Naive thymus-derived CD4-positive, alpha-beta T cell (primary cell): Measurements from ENCODE around the gene SHC1. TPM values are rescaled to one million over a fixed set of nuclear protein-coding genes. Genes with fewer than 3 reads are reported as not detected.

Source experiments
- ATAC-seq: fragments of 150-1000 bp; cut with Tn5 transposase; 2 replicates; pipeline ENCODE4 v1.10.0; 2021; ENCODE audit warnings: mild to moderate bottlenecking, moderate library complexity
- CTCF ChIA-PET: fragments of 350-600 bp; sonication (Branson Sonifier 250); formaldehyde crosslinking; loops from one replicate; lab custom pipeline; 2021; ENCODE audit warnings: antibody characterized with exemption; lab: Charles Lee
- POLR2A ChIA-PET: fragments of 350-600 bp; sonication (Branson Sonifier 250); formaldehyde crosslinking; loops from one replicate; lab custom pipeline; 2021; ENCODE audit warnings: antibody characterized with exemption, inconsistent platforms; lab: Charles Lee
- DNase-seq, 9 donors: peaks; one replicate each; pipeline versions ENCODE4 v3.0.0 to v3.0.0-alpha.2; 2020 to 2022; ENCODE audit warnings: mixed read lengths in 1 of 9
- H3K27ac ChIP-seq: one replicate; pipeline ENCODE4 v1.7.0; 2013; ENCODE audit warnings: mild to moderate bottlenecking, low read depth, low read length, moderate library complexity
- H3K27me3 ChIP-seq, 2 donors: one replicate each; pipeline ENCODE4 v1.7.0; 2013; ENCODE audit warnings: low read length in 2 of 2, mild to moderate bottlenecking in 2 of 2, moderate library complexity in 2 of 2; ENCODE audit not compliant: control insufficient read depth in 2 of 2, insufficient read depth in 2 of 2
- H3K36me3 ChIP-seq, 3 experiments: 1 replicate in 2 of 3; 2 replicates in 1 of 3; pipeline ENCODE4 v1.7.0; 2013; ENCODE audit warnings: low read length in 3 of 3, mild to moderate bottlenecking in 3 of 3, moderate library complexity in 1 of 3; ENCODE audit not compliant: insufficient read depth in 3 of 3, control insufficient read depth in 2 of 3
- H3K4me1 ChIP-seq, 2 donors: one replicate each; pipeline ENCODE4 v1.7.0; 2013; ENCODE audit warnings: low read length in 2 of 2, mild to moderate bottlenecking in 2 of 2, moderate library complexity in 1 of 2; ENCODE audit not compliant: control insufficient read depth in 2 of 2, insufficient read depth in 2 of 2
- H3K4me3 ChIP-seq: 2 replicates; pipeline ENCODE4 v1.7.0; 2013; ENCODE audit warnings: mild to moderate bottlenecking, low read length
- H3K9me3 ChIP-seq, 3 experiments: 1 replicate in 2 of 3; 2 replicates in 1 of 3; pipeline ENCODE4 v1.7.0; 2013; ENCODE audit warnings: low read length in 3 of 3; ENCODE audit not compliant: control insufficient read depth in 2 of 3
- H3K27ac Mint-ChIP-seq, 9 donors: one replicate each; pipeline ENCODE4 v1.8.0; 2020 to 2022; ENCODE audit warnings: mixed read lengths in 9 of 9, mild to moderate bottlenecking in 8 of 9, moderate library complexity in 5 of 9, inconsistent platforms in 2 of 9
- H3K27me3 Mint-ChIP-seq, 5 donors: one replicate each; pipeline ENCODE4 v1.8.0; 2021 to 2022; ENCODE audit warnings: mixed read lengths in 5 of 5, mild to moderate bottlenecking in 1 of 5
- H3K36me3 Mint-ChIP-seq, 5 donors: one replicate each; pipeline ENCODE4 v1.8.0; 2020 to 2022; ENCODE audit warnings: mixed read lengths in 5 of 5, mild to moderate bottlenecking in 3 of 5, inconsistent platforms in 1 of 5
- H3K4me1 Mint-ChIP-seq, 7 donors: one replicate each; pipeline ENCODE4 v1.8.0; 2020 to 2022; ENCODE audit warnings: mixed read lengths in 7 of 7, mild to moderate bottlenecking in 3 of 7, inconsistent platforms in 1 of 7
- H3K4me3 Mint-ChIP-seq, 10 donors: one replicate each; pipeline ENCODE4 v1.8.0; 2020 to 2022; ENCODE audit warnings: mild to moderate bottlenecking in 10 of 10, mixed read lengths in 10 of 10, moderate library complexity in 6 of 10, inconsistent platforms in 2 of 10
- H3K9me3 Mint-ChIP-seq, 11 donors: one replicate each; pipeline ENCODE4 v1.8.0; 2020 to 2022; ENCODE audit warnings: mixed read lengths in 11 of 11, mild to moderate bottlenecking in 4 of 11, inconsistent platforms in 1 of 11, moderate library complexity in 1 of 11
- intact Hi-C, 2 donors: fragments of 100-400 bp; cut with micrococcal nuclease; formaldehyde crosslinking; loops; one replicate each; pipeline ENCODE4 v1.15.1; 2023
- polyA plus RNA-seq, 2 donors: library from polyadenylated mRNA; unstranded; fragments of 300-500 nt; fragmentation: Illumina TruSeq; gene quantifications; one replicate each; pipeline ENCODE4 v1.2.3, GENCODE V29; 2021
- total RNA-seq, 6 experiments: library from RNA in 5 of 6; stranded (reverse) in 5 of 6; gene quantifications; 1 replicate in 5 of 6; 2 replicates in 1 of 6; pipeline ENCODE4 v1.2.3 and lab custom pipeline; 2021 to 2026

Gene SHC1
- total and polyA plus RNA-seq, 7 experiments from 2014 or later, result 29.6 to 76.9 (median 73.2) TPM

- H3K4me1 ChIP-seq, result peaks cover 20 to 28% of the 10 kb centered on the region in 2 donors
- H3K4me3 Mint-ChIP-seq, result peak within 1 kb of the TSS; percentile 91 to 98 (median 94)
- peaks cover 6 to 62% (median 11%) of the 10 kb centered on the region in 3 experiments for H3K36me3 ChIP-seq
Measured at GRCh38 chr1:154961207-154962155, 9.1 kb downstream of the SHC1 start, which contains the start of gene PYGO2. Gene PYGO2, minus strand, starts transcription at chr1:154961782. Its CDS starts 206 bp downstream, at chr1:154961576.

GRCh38 chr1:154960446-154961136, 10.0 kb downstream of the SHC1 start:
- peak overlapping the region; percentile 91 to 98 (median 94) for H3K4me3 Mint-ChIP-seq
- Histone ChIP-seq H3K27ac (peak overlapping the region; percentile 96), H3K4me3 (peak overlapping the region; percentile 54), H3K9me3 (no peaks in the 10 kb centered on the region), H3K36me3 (peaks cover 2 to 53% (median 6%) of the 10 kb centered on the region in 3 experiments), H3K4me1 (peaks cover 22 to 31% of the 10 kb centered on the region in 2 donors), H3K27me3 (no peaks in the 10 kb centered on the region)
- H3K36me3 Mint-ChIP-seq, result peaks cover 0 to 14% (median 3%) of the 10 kb centered on the region in 5 donors
- peaks cover 0 to 4% (median 0%) of the 10 kb centered on the region in 11 donors for H3K9me3 Mint-ChIP-seq
- intact Hi-C loops, result loop anchor here (1.0 to 5.0 kb wide), 6 partner anchors 14 to 738 kb away; partner anchors contain the start of genes CKS1B (in 2 of the 2), FLAD1 (in 1 of the 2), UBAP2L (in 1 of the 2) and ZBTB7B (in 1 of the 2)
- no peak for DNase-seq
- no peak for ATAC-seq
- ChIA-PET POLR2A (interaction anchor here (0.6 to 13.7 kb wide), 15 partner anchors 9 to 553 kb away, joined by 3 to 160 read pairs (median 6); partner anchors contain the start of genes CKS1B, FLAD1, LENEP and PMVK), CTCF (interaction anchor here (1.1 to 7.6 kb wide), 8 partner anchors 9 to 102 kb away, joined by 3 to 72 read pairs (median 5); partner anchors contain the start of genes EFNA4, FLAD1 and PMVK)
- H3K27ac Mint-ChIP-seq, result peak overlapping the region; percentile 83 to 100 (median 95)
- no peaks in the 10 kb centered on the region for H3K27me3 Mint-ChIP-seq
- peaks cover 26 to 68% (median 57%) of the 10 kb centered on the region in 7 donors for H3K4me1 Mint-ChIP-seq

More at GRCh38 chr1:154961207-154962155, 9.1 kb downstream of the SHC1 start, which contains the start of gene PYGO2:
- Mint-ChIP-seq H3K9me3 (no peaks in the 10 kb centered on the region), H3K27ac (peak within 1 kb of the TSS; percentile 83 to 100 (median 95)), H3K27me3 (no peaks in the 10 kb centered on the region), H3K4me1 (peaks cover 17 to 60% (median 48%) of the 10 kb centered on the region in 7 donors), H3K36me3 (peaks cover 0 to 14% (median 3%) of the 10 kb centered on the region in 5 donors)
- Histone ChIP-seq H3K9me3 (no peaks in the 10 kb centered on the region), H3K27ac (peak within 1 kb of the TSS; percentile 96), H3K27me3 (no peaks in the 10 kb centered on the region), H3K4me3 (peak within 1 kb of the TSS; percentile 54)
- POLR2A ChIA-PET, result interaction anchor here (0.6 to 13.7 kb wide), 21 partner anchors 10 to 554 kb away, joined by 3 to 160 read pairs (median 5); partner anchors contain the start of genes CKS1B, FLAD1, LENEP and PMVK
- intact Hi-C loops, result loop anchor here (1.0 to 5.0 kb wide), 7 partner anchors 13 to 739 kb away; partner anchors contain the start of genes CKS1B (in 2 of the 2), FLAD1 (in 1 of the 2), UBAP2L (in 1 of the 2) and ZBTB7B (in 1 of the 2)
- CTCF ChIA-PET, result interaction anchor here (0.6 to 7.6 kb wide), 10 partner anchors 10 to 101 kb away, joined by 3 to 72 read pairs (median 4); partner anchors contain the start of genes EFNA4, FLAD1 and PMVK
- DNase-seq, result peak; percentile 73 to 88 (median 78)
- peak; percentile 86 for ATAC-seq

- Histone ChIP-seq H3K9me3 (no peaks in the 10 kb centered on the region), H3K4me1 (peaks cover 29 to 35% of the 10 kb centered on the region in 2 donors), H3K36me3 (peaks cover 0 to 41% (median 6%) of the 10 kb centered on the region in 3 experiments), H3K4me3 (no peak overlapping the region), H3K27me3 (no peaks in the 10 kb centered on the region), H3K27ac (peak overlapping the region; percentile 15)
- Mint-ChIP-seq H3K4me1 (peaks cover 33 to 74% (median 64%) of the 10 kb centered on the region in 7 donors), H3K27ac (peak overlapping the region in 7 of 9 donors; percentile 43 to 89 (median 77)), H3K27me3 (no peaks in the 10 kb centered on the region), H3K4me3 (peak overlapping the region in 6 of 10 donors; percentile 35 to 93 (median 83)), H3K36me3 (peaks cover 0 to 16% (median 3%) of the 10 kb centered on the region in 5 donors), H3K9me3 (peaks cover 0 to 4% (median 0%) of the 10 kb centered on the region in 11 donors)
- no peak for ATAC-seq
- DNase-seq, result no peak
- intact Hi-C loops, result loop anchor here (5.0 to 10.0 kb wide), 5 partner anchors 103 to 995 kb away; partner anchors contain the start of genes ADAR (in 1 of the 2), CREB3L4 (in 1 of the 2), EFNA4 (in 1 of the 2) and IL6R (in 1 of the 2)
- POLR2A ChIA-PET, result interaction anchor here (1.3 to 13.7 kb wide), 3 partner anchors 15 to 23 kb away, joined by 6 to 160 read pairs (median 11); partner anchors contain the start of genes CKS1B, FLAD1 and SHC1
- CTCF ChIA-PET, result interaction anchor here (0.7 kb wide), 1 partner anchor 399 kb away, joined by 5 read pairs; no protein-coding TSS in a partner anchor
Measured at GRCh38 chr1:154959426-154959780, 11.1 kb downstream of the SHC1 start.

- peaks cover 35 to 40% of the 10 kb centered on the region in 2 donors for H3K4me1 ChIP-seq
- H3K4me3 ChIP-seq, result no peak overlapping the region
- H3K27me3 ChIP-seq, result no peaks in the 10 kb centered on the region
- H3K27me3 Mint-ChIP-seq, result no peaks in the 10 kb centered on the region
- no peak for DNase-seq
- H3K9me3 ChIP-seq, result no peaks in the 10 kb centered on the region
- H3K27ac Mint-ChIP-seq, result peak overlapping the region in 7 of 9 donors; percentile 20 to 100 (median 83)
- H3K4me3 Mint-ChIP-seq, result peak overlapping the region in 4 of 10 donors; percentile 33 to 91 (median 48)
- POLR2A ChIA-PET, result interaction anchor here (1.3 to 13.7 kb wide), 4 partner anchors 15 to 55 kb away, joined by 6 to 160 read pairs (median 74); partner anchors contain the start of genes CKS1B, FLAD1 and SHC1
- intact Hi-C loops, result loop anchor here (5.0 to 10.0 kb wide), 5 partner anchors 103 to 994 kb away; partner anchors contain the start of genes ADAR (in 1 of the 2), CREB3L4 (in 1 of the 2), EFNA4 (in 1 of the 2) and IL6R (in 1 of the 2)
- no peak for ATAC-seq
- H3K4me1 Mint-ChIP-seq, result peaks cover 36 to 77% (median 68%) of the 10 kb centered on the region in 7 donors
- peaks cover 0 to 36% (median 4%) of the 10 kb centered on the region in 3 experiments for H3K36me3 ChIP-seq
- H3K9me3 Mint-ChIP-seq, result peaks cover 0 to 4% (median 0%) of the 10 kb centered on the region in 11 donors
- CTCF ChIA-PET, result no interaction called here
- H3K27ac ChIP-seq, result peak overlapping the region; percentile 14
- H3K36me3 Mint-ChIP-seq, result peaks cover 0 to 17% (median 3%) of the 10 kb centered on the region in 5 donors
Measured at GRCh38 chr1:154958681-154959425, 11.7 kb downstream of the SHC1 start.

- H3K4me1 ChIP-seq, result peaks cover 42 to 43% of the 10 kb centered on the region in 2 donors
- H3K4me1 Mint-ChIP-seq, result peaks cover 41 to 79% (median 68%) of the 10 kb centered on the region in 7 donors
- no peaks in the 10 kb centered on the region for H3K27me3 ChIP-seq
- no peak overlapping the region for H3K4me3 ChIP-seq
- peak overlapping the region in 8 of 9 donors; percentile 50 to 100 (median 90) for H3K27ac Mint-ChIP-seq
- intact Hi-C loops, result loop anchor here (5.0 to 10.0 kb wide), 5 partner anchors 104 to 993 kb away; partner anchors contain the start of genes ADAR (in 1 of the 2), CREB3L4 (in 1 of the 2), EFNA4 (in 1 of the 2) and IL6R (in 1 of the 2)
- CTCF ChIA-PET, result no interaction called here
- DNase-seq (no peak), ATAC-seq (no peak)
- H3K4me3 Mint-ChIP-seq, result peak overlapping the region in 2 of 10 donors; percentile 35 to 56
- H3K36me3 ChIP-seq, result peaks cover 0 to 31% (median 0%) of the 10 kb centered on the region in 3 experiments
- no peaks in the 10 kb centered on the region for H3K9me3 ChIP-seq
- H3K27ac ChIP-seq, result peak overlapping the region; percentile 96
- POLR2A ChIA-PET, result interaction anchor here (0.6 to 13.7 kb wide), 5 partner anchors 16 to 56 kb away, joined by 3 to 160 read pairs (median 6); partner anchors contain the start of genes CKS1B, PMVK and SHC1
- no peaks in the 10 kb centered on the region for H3K27me3 Mint-ChIP-seq
- H3K9me3 Mint-ChIP-seq, result peaks cover 0 to 4% (median 0%) of the 10 kb centered on the region in 11 donors
- H3K36me3 Mint-ChIP-seq, result peaks cover 0 to 17% (median 0%) of the 10 kb centered on the region in 5 donors
Measured at GRCh38 chr1:154958036-154958435, 12.5 kb downstream of the SHC1 start.
